Psoas muscle (tissue), 8 donors: ENCODE measurements around the gene SLAIN2. TPM values are rescaled to one million over a fixed set of nuclear protein-coding genes. Genes with fewer than 3 reads are reported as not detected.

Experiments used
- ATAC-seq, 4 donors: fragments of 200-7000 bp; cut with Tn5 transposase; one replicate each; pipeline ENCODE4 v1.9.1; 2020; ENCODE audit warnings: moderate library complexity in 3 of 4, mild to moderate bottlenecking in 2 of 4
- DNase-seq, 2 donors: peaks; one replicate each; pipeline ENCODE4 v3.0.0-alpha.2; 2020
- H3K27ac ChIP-seq: fragments of 200-600 bp; one replicate; pipeline ENCODE4 v1.8.0; 2022
- H3K27me3 ChIP-seq, 3 donors: fragments of 200-600 bp in 1 of 3; one replicate each; pipeline versions ENCODE4 v1.6.1 to v1.8.0; 2013 to 2022; ENCODE audit warnings: low read length in 2 of 3, mild to moderate bottlenecking in 2 of 3, moderate library complexity in 1 of 3; ENCODE audit not compliant: insufficient read depth in 3 of 3
- H3K36me3 ChIP-seq, 2 donors: fragments of 200-600 bp in 1 of 2; one replicate each; pipeline versions ENCODE4 v1.6.1 to v1.8.0; 2013 to 2022; ENCODE audit warnings: low read depth in 1 of 2, mild to moderate bottlenecking in 1 of 2, moderate library complexity in 1 of 2; ENCODE audit not compliant: insufficient read depth in 1 of 2
- H3K4me1 ChIP-seq: fragments of 200-600 bp; one replicate; pipeline ENCODE4 v1.8.0; 2022
- H3K4me3 ChIP-seq: fragments of 200-600 bp; one replicate; pipeline ENCODE4 v1.8.0; 2022; ENCODE audit warnings: mild to moderate bottlenecking
- H3K9me3 ChIP-seq: fragments of 200-600 bp; one replicate; pipeline ENCODE4 v1.8.0; 2022
- CTCF ChIP-seq: fragments of 200-600 bp; IDR thresholded peaks from one replicate; pipeline ENCODE4 v1.8.0; 2022; ENCODE audit warnings: antibody characterized with exemption
- WGBS, 3 donors: extraction: QIAGEN DNeasy Blood & Tissue Kit; methylation state at CpG; one replicate each; pipeline versions ENCODE4 v1.1.6 to v1.1.7; 2013; 5-methylcytosine and 5-hydroxymethylcytosine counted together
- intact Hi-C, 2 donors: fragments of 100-400 bp; cut with DNase I; formaldehyde crosslinking; loops; one replicate each; pipeline versions ENCODE4 v1.11.0 to v1.14.2; 2022
- polyA plus RNA-seq, 3 donors: library from polyadenylated mRNA; stranded (reverse); fragments of 200-250 nt; gene quantifications; one replicate each; pipeline ENCODE4 v1.2.3, GENCODE V29; 2013
- total RNA-seq, 4 donors: library from RNA; stranded (reverse); fragmentation: NEBNext Ultra II Directional in 2 of 4; extraction: Animal tissue kit (Norgen Biotek cat#: 25700) in 2 of 4; gene quantifications; one replicate each; pipeline versions ENCODE4 v1.2.1 to v1.2.4, GENCODE V29; 2021 to 2023
- donor health status: healthy with polysubstance abuse.
- donor health status: DM: no; HTN: no; CAD: no; lungs with moderate emphysema.
- donor health status: Bipolar disorder and iron deficiency.
- donor health status: healthy.
- donor health status: DM: yes; HTN: yes; CAD: no.
- donor health status: DM: no; HTN: no; CAD: no.
- donor health status: DM: no; HTN: no; CAD: no.
- donor health status: DM: yes; HTN: yes; CAD: no.

Gene SLAIN2
- total and polyA plus RNA-seq, 7 donors = 69.5 to 204 (median 180) TPM

- TF ChIP-seq CTCF = no peak
- H3K27me3 ChIP-seq = no peaks in the 10 kb centered on the region
- no peaks in the 10 kb centered on the region for H3K4me1 ChIP-seq
- no peak overlapping the region for H3K4me3 ChIP-seq
- 83 to 86% (median 85%) methylated on average over 2 of the region's 2 CpGs for WGBS, 3 donors
- no peaks in the 10 kb centered on the region for H3K9me3 ChIP-seq
- no peak overlapping the region for H3K27ac ChIP-seq
- ATAC-seq (no peak), DNase-seq (no peak)
- H3K36me3 ChIP-seq = no peaks in the 10 kb centered on the region
- intact Hi-C loops = no loop called here
Measured at GRCh38 chr4:48297256-48297846, 44.0 kb upstream of the SLAIN2 start.

- Histone ChIP-seq H3K4me1 (no peaks in the 10 kb centered on the region), H3K27ac (no peak overlapping the region), H3K4me3 (no peak overlapping the region), H3K27me3 (no peaks in the 10 kb centered on the region), H3K9me3 (no peaks in the 10 kb centered on the region), H3K36me3 (no peaks in the 10 kb centered on the region)
- no peak for DNase-seq
- 86 to 94% (median 90%) methylated on average over 4 of the region's 4 CpGs for WGBS, 3 donors
- ATAC-seq = no peak
- TF ChIP-seq CTCF = no peak
- intact Hi-C loops = no loop called here
Measured at GRCh38 chr4:48299560-48299959, 41.8 kb upstream of the SLAIN2 start.

GRCh38 chr4:48300004-48300403, 41.3 kb upstream of the SLAIN2 start:
- intact Hi-C loops = no loop called here
- H3K9me3 ChIP-seq = no peaks in the 10 kb centered on the region
- ATAC-seq (no peak), DNase-seq (no peak)
- no peak for TF ChIP-seq CTCF
- no peak overlapping the region for H3K4me3 ChIP-seq
- H3K27me3 ChIP-seq = no peaks in the 10 kb centered on the region
- H3K27ac ChIP-seq = no peak overlapping the region
- 84 to 88% (median 85%) methylated on average over 2 of the region's 2 CpGs for WGBS, 3 donors
- H3K36me3 ChIP-seq = no peaks in the 10 kb centered on the region
- no peaks in the 10 kb centered on the region for H3K4me1 ChIP-seq

- no peak for TF ChIP-seq CTCF
- WGBS, 3 donors = 82 to 87% (median 84%) methylated on average over 3 of the region's 3 CpGs
Measured at GRCh38 chr4:48305508-48305907, 35.8 kb upstream of the SLAIN2 start.

GRCh38 chr4:48307528-48307927, 33.8 kb upstream of the SLAIN2 start:
- no peak for TF ChIP-seq CTCF
- Histone ChIP-seq H3K4me3 (no peak overlapping the region), H3K27ac (no peak overlapping the region), H3K36me3 (no peaks in the 10 kb centered on the region), H3K4me1 (no peaks in the 10 kb centered on the region), H3K27me3 (no peaks in the 10 kb centered on the region), H3K9me3 (no peaks in the 10 kb centered on the region)
- 86 to 89% (median 88%) methylated on average over 5 of the region's 5 CpGs for WGBS, 3 donors
- ATAC-seq (no peak), DNase-seq (no peak)
- intact Hi-C loops = no loop called here

More at GRCh38 chr4:48305508-48305907, 35.8 kb upstream of the SLAIN2 start:
- intact Hi-C loops = no loop called here
- ATAC-seq = no peak
- Histone ChIP-seq H3K27me3 (no peaks in the 10 kb centered on the region), H3K36me3 (no peaks in the 10 kb centered on the region), H3K9me3 (no peaks in the 10 kb centered on the region), H3K27ac (no peak overlapping the region), H3K4me1 (no peaks in the 10 kb centered on the region), H3K4me3 (no peak overlapping the region)
- DNase-seq = no peak
